GM21786 (cell line): ENCODE results near the gene HTRA3.

Experiments used
- ATAC-seq: cut with Tn5 transposase; IDR thresholded peaks from one replicate; pipeline ENCODE4 v1.9.1; 2021; ENCODE audit not compliant: unreplicated experiment

The HTRA3 gene

DNA sequence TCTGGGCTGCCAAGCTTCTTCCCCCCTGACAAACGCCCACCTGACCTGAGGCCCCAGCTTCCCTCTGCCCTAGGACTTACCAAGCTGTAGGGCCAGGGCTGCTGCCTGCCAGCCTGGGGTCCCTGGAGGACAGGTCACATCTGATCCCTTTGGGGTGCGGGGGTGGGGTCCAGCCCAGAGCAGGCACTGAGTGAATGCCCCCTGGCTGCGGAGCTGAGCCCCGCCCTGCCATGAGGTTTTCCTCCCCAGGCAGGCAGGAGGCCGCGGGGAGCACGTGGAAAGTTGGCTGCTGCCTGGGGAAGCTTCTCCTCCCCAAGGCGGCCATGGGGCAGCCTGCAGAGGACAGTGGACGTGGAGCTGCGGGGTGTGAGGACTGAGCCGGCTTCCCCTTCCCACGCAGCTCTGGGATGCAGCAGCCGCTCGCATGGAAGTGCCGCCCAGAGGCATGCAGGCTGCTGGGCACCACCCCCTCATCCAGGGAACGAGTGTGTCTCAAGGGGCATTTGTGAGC is 37.0 kb downstream of the HTRA3 start:
- ATAC-seq = no peak

DNA sequence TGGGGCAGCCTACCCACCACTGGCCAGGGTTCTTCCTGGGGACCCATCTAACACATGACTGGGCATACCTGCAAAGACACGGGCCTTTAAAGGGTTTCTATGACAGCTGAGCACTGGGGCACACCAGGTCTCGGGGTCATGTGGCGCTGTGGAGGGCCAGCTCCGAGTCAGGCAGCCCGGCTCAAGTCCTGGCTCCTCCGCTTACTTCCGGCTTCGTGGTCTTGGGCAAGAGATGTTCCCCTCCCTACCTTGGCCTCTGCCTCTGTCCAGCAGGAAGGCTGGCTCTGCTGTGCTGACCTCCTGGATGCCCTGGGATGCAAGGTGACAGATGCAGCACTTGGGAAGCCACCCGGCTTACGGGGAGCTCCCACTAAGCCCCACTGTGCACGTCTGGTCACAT is 37.6 kb downstream of the HTRA3 start:
- no peak for ATAC-seq

DNA sequence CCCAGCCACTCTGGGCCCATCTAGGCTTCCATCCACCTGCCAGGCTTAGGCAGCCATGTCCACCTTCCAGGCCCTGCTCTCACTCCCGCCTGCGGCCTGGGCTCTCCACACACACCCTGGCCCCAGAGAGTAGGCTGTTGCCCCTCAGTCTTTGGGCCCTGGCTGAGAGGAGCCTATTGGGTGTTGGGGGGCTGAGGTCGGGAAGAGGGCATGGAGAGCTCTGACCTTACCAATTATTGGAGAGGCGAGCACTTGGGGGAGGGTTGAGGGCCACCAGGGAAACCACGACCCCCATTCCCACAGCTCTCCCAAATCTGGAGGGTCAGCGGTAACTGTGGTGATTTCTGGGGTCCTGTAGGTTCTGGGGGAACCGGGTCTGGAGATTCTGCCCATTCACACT is 38.2 kb downstream of the HTRA3 start:
- no peak for ATAC-seq

DNA sequence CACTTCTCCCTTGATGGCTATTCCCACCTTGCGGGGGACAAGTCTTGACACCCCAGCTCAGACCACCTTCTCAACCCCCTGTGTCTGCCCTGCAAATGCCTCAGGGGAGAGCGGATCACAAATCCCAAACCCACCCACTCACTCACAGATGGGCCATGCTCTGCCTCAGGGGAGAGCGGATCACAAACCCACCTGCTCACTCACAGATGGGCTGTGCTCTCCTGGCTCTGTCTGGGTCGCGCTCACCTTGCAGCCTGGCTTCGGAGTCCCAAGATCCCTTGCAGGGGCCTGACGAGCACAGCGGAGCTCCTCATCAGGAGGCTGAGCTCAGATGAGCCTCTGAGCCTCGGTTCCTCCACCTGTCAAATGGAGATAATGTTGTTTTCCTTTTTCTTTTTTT is 38.6 kb downstream of the HTRA3 start:
- no peak for ATAC-seq

DNA sequence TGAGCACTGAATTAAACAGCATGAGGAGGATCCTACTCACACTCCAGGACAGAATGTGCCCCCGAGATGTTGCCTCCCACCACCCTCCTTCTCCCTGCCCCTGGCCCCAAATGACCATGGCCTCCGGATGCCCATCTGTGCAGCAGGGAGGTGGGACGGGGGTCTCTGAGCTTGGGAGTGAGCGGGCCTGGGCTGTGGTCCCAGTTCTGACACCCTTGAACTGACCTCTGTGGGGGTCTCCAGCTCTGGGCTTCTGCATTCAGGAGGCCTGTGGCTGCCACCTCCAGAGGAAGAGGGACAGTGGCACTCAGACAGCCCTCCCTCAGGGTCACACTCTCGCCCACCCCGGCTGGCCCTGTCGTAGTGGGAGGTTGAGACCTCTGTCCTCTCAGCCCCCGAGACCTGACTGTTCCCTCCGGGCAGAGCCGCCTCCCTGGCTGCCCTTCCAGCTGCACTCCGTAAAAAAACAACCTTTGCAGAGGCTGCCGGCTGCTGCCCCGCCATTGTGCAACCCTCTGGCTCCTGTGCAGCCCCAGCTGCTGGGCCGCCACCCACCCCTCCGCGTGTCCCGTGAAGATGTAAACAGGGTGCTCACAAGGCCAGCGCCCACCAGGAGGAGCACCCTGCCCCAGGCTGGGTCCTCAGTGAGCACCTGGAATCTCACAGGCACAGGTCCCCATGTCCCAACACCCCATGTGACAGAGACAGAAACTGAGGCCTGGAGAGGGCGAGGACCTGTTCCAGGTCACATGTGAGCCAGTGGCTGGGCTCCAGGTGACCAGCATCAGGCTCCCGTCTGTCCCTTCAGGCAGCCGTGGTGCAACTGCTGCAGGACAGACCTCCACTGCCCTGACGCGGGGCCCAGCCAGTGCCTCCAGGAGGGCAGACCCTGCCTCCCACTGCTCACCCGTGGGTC is 39.6 kb downstream of the HTRA3 start:
- no peak for ATAC-seq

DNA sequence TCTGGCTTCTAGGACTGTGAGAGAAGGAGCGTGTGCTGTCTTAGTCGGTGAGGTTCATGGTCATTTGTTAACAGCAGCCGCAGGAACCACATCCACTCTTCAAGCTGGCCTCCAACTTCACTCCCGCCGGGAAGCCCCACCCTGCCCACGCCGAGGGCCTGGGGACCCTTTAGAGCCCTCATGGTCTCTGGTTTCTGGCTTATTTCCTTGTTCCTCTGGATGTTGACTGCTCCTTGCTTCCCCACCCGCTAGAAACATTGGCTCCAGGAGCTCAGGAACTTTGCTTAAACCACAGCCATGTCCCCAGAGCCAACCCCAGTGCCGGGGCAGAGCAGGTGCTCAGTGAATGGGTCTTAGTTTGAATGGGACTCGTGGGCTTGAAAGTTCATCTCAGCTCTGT is 40.8 kb downstream of the HTRA3 start:
- ATAC-seq = no peak

DNA sequence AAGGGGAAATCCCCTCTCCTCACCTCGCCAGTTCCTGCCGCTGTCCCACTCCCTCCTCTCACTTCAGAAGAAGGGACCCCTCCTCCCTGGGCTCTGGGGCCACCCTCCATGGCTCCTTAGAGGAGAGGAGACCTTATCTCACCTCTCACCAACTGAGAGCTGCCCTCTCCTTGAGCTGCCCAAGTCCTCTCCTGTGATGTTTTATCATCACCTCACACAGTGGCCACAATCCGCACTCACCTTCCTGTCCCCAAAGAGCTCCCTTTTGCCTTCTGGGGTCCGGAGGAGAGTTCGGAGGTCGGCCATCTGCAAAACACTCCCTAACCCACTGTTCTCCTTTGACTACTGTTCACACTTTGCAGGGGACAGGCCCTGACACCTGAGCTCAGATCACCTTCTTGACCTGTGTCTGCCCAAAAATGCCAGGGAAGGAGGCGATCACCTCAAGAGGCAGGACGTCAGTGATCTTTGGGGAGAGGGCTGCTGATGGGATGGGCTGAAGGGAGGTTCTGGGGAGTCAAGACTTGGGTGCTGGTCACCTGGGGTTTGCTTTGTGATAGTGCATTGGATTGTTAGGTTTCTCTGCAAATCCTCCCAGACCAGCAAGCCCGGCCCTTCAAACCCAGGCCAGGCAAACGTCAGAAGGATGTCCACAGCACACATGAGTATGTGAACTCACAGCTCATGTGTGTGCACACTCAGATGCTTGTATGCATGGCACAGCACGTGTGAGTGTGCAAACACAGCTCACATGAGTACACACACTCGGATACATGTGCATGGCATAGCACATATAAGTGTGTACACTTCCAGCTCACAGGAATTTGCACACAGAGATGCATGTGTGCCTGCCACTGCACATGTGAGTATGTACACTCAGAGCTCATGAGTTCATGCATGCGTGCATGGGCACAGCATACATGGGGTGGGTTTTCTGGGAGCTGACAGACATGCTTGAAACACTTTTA is 41.8 kb downstream of the HTRA3 start:
- no peak for ATAC-seq

DNA sequence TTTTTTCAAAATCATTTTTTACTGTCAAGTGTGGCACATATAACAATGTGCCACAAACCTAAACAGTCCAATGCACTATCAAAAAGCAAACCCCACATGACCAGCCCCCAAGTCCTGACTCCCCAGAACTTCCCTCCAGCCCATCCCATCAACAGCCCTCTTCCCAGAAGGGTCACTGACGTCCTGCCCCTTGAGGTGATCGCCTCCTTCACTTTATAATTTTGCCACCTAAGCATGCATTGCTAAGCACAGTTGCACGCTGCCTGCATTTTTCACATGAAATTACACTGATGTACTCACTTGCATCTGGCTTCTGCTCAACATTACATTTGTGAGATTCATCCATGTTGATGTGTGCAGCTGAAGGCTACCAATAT is 42.5 kb downstream of the HTRA3 start:
- no peak for ATAC-seq

DNA sequence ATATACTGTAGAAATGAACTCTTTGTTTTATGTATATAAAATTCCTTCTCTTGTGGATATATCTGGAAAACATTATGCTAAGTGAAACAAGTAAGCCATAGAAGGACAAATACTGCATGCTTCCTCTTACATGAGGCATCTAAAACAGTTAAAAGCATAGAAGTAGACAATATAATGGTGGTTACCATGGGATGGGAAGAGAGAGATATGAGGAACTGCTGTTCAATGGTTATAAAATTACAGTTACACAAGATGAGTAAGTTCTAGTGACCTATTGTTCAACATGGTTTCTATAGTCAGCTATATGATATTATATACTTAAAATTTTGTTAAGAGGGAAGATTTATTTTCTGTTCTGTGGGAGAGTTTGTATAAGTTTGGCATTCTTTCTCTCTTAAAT is 43.4 kb downstream of the HTRA3 start:
- ATAC-seq = no peak

DNA sequence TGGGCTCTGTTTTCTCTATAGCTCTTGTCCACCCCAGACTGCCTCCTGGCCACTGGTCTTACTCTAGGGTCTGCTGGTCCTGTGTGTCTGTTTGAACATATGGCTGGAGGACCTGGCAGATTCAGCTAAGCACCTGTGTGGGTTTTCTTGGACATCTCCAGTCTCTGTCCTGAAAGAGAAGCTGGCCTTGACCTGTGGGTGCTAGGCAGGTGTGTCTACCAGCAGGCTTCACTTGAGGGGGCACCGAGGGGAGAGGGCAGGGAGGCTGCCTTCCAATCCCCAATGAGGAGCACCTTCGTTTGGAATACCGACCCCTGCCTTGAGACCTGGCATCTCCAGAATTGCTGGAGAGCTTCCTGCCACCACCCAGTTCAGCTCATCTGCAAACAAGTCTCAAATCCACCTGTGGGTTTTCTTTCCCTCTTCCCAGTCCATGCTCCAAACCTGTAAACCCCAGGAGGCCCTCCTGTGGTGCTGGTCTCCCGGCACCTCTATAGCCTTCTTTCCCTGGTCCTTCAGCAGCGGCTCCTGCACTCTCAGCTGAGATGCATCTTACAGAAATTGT is 45.2 kb downstream of the HTRA3 start:
- no peak for ATAC-seq

DNA sequence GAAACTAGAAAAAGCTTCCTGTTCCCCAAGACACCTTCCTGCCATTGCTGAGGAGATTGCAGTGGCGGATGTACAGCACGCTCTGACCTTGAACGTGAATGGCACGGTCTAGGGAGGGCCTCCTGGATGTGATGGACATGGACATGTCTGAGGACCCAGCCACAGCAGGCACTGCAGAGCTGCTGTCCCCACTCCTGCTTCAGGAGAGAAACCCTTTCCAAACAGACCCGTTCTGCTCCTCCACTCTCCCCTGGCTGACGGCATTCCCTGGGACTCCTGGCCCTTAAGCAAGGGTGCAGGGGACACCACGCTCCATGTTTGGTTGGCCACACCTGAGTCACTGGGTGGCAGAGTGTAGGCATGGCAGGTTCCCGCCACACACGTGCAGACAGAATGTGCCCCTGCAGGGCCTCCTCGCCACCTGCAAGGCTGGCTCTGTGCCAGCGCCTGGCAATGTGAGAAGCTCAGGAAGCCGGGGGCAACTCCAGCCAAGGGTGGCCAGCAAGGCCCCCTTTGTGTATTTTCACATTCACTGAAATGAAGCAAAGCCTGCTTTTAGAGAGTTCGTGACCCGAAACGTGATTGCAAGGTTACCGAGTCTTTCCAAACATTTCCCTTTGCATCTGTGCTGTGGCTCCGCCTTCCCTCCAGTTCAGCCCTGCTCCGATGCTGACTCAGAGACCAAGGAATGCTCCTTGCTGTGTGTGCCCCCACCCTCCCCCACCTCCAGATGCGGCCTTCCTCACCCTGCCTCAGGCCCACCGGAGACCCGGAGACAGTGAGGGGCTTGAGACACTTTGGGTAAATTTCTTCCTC is 46.1 kb downstream of the HTRA3 start:
- no peak for ATAC-seq

DNA sequence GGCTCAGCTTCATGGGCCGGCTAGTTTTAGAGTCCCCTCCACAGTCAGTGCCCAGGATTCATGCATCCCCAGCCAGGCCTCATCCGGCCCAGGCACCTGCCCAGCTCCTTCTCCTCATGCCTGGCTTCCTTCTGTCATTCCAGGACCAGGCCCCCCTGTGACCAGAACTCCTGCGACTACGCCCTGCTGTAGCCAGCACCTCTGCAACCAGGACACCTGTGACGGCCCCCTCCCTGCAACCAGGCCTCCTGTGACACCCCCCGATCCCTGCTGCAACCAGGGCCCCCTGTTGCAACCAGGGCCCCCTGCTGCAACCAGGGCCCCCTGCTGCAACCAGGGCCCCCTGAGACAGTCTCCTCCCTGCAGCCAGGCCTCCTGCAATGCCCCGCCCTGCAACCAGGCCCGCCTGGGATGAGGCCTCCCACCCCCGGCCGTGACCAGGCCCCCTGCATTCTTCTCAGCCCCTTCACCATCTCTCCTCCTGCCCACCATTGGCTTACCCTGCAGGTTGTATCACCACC is 46.8 kb downstream of the HTRA3 start:
- no peak for ATAC-seq

DNA sequence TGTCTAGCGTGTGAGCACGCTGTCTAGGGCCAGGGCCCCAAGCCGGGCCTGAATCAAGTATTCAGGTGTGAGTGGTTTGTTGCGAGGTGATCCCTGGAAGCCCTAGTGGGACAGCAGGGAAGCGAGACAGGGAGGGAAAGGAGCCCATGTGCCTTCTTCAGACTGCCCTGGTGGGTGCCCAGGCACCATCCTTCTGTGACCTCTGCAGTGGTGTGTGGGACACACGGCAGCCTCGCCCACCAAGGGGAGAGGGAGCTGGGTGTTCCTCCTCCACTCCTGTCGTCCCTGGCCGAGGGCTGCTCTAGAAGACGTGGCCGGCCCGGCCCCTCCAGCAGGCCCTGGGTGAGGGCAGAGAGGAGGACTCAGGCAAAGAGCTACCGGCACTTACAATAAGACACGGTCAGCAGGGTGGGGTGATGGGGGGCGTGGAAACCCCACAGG is 47.4 kb downstream of the HTRA3 start:
- ATAC-seq = no peak

DNA sequence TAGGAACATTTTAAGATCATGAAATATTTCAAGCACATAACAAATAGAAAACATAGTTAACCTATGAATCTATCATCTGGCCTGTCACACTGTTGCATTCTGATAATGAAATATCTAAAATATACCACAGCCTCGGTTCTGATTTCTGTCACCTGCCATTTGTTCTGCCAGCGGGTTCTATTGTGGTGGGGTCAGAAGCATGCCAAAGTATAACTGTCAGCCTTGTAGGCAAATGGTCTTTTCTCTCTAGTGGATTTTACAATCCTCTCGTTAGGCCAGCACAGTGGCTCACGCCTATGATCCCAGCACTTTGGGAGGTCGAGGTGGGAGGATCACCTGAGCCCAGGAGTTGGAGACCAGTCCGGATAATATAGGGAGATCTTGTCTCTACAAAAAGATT is 47.9 kb downstream of the HTRA3 start:
- no peak for ATAC-seq

DNA sequence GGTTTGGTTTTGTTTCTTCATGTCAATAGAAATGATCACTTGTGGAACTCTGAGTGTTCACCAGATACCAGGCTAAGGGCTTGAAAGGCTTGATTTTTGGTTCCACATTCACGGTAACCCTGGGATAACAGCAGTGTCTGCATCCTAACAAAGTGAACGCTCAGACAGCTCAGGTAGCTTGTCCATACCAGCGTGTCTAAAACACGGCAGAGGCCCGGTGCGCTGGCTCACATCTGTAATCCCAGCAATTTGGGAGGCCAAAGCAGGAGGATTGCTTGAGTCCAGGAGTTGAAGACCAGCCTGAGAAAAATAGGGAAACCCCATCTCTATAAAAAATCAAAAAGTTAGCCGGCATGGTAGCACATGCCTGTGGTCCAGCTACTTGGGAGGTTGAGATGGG is 49.0 kb downstream of the HTRA3 start:
- no peak for ATAC-seq

DNA sequence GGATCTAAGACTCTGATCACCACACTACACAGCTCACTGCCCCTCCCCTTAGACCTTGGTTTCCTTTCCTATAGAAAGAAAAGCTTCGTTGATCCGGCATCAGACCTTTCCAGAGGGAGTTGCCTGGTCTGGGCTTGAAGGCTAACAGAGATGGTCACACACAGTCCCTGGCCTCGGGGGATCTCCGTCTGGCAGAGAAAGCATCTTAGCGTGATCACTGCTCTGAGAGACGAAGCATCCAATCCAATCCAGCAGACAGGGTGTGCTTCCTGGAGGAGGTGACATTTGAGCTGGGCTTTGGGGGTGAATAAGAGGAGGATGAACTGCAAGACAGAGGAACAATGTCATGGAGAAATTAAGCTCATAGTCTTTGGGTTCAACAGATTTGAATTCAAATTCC is 49.5 kb downstream of the HTRA3 start:
- no peak for ATAC-seq

DNA sequence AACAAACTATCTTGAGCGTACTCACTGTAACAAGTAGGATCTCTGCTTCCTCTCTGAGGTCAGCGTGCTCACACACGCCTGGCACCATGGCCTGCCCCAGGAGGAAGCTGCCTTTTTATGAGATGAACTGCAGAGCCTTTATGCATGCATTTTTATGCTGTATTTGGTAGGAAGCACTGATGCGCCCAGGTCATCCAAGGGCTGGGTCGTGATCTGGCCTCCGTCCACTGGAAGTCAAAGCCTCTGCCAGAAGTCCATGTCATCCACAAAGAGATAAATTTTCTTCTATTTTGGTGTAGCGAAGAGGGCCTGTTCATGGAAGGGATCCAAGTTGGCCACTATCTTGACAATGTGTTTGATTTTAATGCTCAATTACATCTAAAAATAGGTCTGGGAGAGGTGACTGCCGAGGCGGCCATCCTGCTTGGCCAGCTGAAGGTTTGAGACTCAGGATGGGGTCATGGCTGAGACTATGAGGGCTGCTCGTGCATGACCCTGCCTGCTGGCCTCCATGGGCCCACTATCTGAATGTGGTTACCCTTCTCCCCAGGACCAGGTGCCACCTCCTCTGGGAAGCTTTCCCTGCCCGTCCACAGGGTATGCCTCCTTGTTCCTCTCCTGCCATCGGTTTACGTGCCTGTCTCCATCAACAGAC is 50.3 kb downstream of the HTRA3 start:
- no peak for ATAC-seq

DNA sequence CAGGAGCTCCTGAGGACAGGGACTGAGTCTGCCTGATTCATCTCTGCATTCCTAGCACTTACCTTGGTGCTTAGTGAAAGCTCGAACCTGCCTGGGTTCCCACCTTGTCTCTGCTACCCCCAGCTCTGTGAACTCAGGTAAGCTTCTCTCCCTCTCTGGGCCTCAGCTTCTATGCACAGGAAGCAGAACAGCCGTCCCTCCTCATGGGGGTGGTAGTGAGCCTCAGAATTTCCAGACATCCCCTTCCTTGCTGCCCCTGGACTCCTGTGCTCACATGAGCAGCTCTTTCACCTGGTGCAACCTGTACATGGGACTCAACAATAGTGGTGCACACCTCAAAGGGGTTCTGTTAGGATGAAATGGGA is 50.8 kb downstream of the HTRA3 start:
- ATAC-seq = no peak

DNA sequence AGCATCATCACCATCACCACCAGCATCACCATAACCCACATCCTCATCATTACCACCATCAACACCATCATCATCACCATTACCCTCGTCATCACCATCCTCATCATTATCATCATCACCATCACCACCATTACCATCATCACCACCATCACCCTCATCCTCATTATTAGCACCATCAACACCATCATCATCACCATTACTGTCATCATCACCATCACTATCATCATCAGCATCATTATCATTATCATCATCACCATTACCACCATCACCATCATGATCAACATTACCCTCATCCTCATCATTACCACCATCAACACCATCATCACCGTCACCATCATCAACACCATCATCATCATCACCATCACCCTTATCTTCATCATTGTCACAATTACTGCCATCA is 51.7 kb downstream of the HTRA3 start:
- no peak for ATAC-seq

DNA sequence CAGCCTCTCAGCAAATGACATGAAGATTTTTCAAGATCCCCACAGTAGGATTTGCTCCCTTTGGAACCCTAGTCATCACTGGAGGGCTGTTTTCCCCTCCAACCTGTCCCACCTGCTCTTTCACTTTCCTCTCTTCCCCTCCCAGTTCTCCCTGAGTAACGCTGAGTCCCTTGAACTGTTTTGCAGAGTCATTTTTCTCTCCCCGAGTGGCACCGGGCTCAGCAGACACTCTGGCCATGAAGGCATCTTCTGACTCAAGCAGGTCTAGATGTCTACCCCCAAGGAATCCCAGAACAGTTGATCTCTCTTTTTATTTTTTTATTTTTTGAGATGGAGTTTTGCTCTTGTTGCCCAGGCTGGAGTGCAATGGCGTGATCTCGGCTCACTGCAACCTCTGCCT is 52.2 kb downstream of the HTRA3 start:
- ATAC-seq = no peak
